Fibroblast of villous mesenchyme (primary cell): ENCODE measurements around the gene BBC3. TPM values are rescaled to one million over a fixed set of nuclear protein-coding genes. Genes with fewer than 3 reads are reported as not detected.

Source experiments
- DNase-seq: peaks from one replicate; pipeline ENCODE4 v3.0.0-alpha.2; 2010; ENCODE audit warnings: low read depth
- H3K4me3 ChIP-seq: 2 replicates; pipeline ENCODE4 v1.5.1; 2011; ENCODE audit warnings: low read depth, mild to moderate bottlenecking, low read length
- total RNA-seq: library from RNA; depleted of rRNA; stranded (reverse); fragments of >200 nt; gene quantifications from 2 replicates; pipeline ENCODE4 v1.2.3, GENCODE V29; 2012
- TF ChIP-seq, protein P1 (sequence below): IDR thresholded peaks from 2 replicates; pipeline ENCODE4 v1.5.1; 2012; ENCODE audit warnings: low read depth, mild to moderate bottlenecking, low read length; ENCODE audit not compliant: insufficient read depth

BBC3 gene
- total RNA-seq, 1 donor, result 6.0 TPM

- no peak overlapping the region for H3K4me3 ChIP-seq
- TF ChIP-seq, protein P1, sequence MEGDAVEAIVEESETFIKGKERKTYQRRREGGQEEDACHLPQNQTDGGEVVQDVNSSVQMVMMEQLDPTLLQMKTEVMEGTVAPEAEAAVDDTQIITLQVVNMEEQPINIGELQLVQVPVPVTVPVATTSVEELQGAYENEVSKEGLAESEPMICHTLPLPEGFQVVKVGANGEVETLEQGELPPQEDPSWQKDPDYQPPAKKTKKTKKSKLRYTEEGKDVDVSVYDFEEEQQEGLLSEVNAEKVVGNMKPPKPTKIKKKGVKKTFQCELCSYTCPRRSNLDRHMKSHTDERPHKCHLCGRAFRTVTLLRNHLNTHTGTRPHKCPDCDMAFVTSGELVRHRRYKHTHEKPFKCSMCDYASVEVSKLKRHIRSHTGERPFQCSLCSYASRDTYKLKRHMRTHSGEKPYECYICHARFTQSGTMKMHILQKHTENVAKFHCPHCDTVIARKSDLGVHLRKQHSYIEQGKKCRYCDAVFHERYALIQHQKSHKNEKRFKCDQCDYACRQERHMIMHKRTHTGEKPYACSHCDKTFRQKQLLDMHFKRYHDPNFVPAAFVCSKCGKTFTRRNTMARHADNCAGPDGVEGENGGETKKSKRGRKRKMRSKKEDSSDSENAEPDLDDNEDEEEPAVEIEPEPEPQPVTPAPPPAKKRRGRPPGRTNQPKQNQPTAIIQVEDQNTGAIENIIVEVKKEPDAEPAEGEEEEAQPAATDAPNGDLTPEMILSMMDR, result no peak
- no peak for DNase-seq
Measured at GRCh38 chr19:47187335-47187655, 43.7 kb downstream of the BBC3 start.

GRCh38 chr19:47186446-47187334, 44.3 kb downstream of the BBC3 start:
- TF ChIP-seq, protein P1, result no peak
- no peak for DNase-seq
- H3K4me3 ChIP-seq, result no peak overlapping the region

DNA sequence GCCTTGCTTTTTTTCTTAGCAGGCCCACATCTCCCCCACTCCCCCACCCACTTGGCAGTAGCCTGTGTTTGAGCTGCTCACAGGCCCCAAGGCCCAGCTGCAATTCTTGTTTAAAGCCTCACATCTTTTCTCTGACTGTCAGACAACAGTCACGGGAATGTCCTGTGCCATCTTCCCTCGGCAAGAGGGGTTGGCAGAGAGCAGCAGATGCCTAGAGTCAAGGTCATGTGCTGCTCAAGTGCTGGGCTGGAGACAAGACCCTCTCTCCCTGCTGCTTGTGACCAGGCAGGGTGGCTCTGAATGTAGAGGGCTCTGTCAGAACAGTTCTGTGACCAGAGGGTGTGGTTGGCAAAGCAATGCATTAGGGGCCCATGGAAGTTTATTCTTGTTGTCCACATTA, 47.4 kb downstream of the BBC3 start:
- no peak overlapping the region for H3K4me3 ChIP-seq
- TF ChIP-seq, protein P1, result no peak
- no peak for DNase-seq

DNA sequence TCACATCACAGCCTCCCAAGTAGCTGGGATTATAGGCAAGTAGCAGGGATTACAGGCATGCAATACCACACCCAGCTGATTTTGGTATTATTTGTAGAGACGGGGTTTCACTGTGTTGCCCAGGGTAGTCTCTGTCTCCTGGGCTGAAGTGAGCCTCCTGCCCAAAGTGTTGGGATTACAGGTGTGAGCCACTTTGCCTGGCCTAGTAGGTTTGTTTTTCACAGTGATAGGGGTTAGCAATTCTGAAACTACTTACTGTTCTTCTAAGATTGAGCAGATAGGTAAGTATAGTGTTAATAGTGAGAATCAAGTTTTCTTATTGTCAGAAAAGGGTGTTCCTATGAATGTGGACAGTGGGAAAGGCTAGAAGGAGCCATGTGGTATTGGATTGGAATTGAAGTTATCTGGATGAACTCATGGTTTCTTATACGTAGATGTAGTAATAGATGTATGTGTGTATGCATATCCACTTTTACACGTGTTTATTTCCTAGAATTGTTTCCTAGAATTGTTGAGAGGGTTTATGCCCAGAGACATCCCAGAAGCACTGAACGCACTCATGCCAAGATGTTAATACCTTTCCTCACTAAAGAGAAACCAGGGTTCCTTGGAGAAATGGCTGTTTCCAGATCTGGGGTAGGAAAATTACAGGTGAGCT, 51.2 kb downstream of the BBC3 start:
- no peak overlapping the region for H3K4me3 ChIP-seq
- DNase-seq, result no peak
- TF ChIP-seq, protein P1, result no peak

- H3K4me3 ChIP-seq, result no peak overlapping the region
- DNase-seq, result peak; percentile 98
- TF ChIP-seq, protein P1, result no peak
Measured at GRCh38 chr19:47176627-47177090, 54.3 kb downstream of the BBC3 start.

GRCh38 chr19:47176071-47176626, 54.9 kb downstream of the BBC3 start:
- no peak overlapping the region for H3K4me3 ChIP-seq
- TF ChIP-seq, protein P1, result no peak
- peak; percentile 86 for DNase-seq
